GM12872 (cell line): ENCODE measurements around the gene SNRNP48.

Experiments used
- CTCF ChIP-seq: IDR thresholded peaks from 3 replicates; pipeline ENCODE4 v1.5.1; 2011; ENCODE audit warnings: low read depth, mild to moderate bottlenecking, low read length, moderate library complexity; ENCODE audit not compliant: insufficient read depth

The SNRNP48 gene

GRCh38 chr6:7661364-7661763 is 71.4 kb downstream of the SNRNP48 start:
- no peak for TF ChIP-seq CTCF
